Measurements from ENCODE around the gene SLC22A23. TPM values are rescaled to one million over a fixed set of nuclear protein-coding genes. Genes with fewer than 3 reads are reported as not detected.

Gene SLC22A23
- total and polyA plus RNA-seq, 2 of the 4 experiments (the other 2 are of a cell fraction) = 0.72 to 1.6 TPM

DNA sequence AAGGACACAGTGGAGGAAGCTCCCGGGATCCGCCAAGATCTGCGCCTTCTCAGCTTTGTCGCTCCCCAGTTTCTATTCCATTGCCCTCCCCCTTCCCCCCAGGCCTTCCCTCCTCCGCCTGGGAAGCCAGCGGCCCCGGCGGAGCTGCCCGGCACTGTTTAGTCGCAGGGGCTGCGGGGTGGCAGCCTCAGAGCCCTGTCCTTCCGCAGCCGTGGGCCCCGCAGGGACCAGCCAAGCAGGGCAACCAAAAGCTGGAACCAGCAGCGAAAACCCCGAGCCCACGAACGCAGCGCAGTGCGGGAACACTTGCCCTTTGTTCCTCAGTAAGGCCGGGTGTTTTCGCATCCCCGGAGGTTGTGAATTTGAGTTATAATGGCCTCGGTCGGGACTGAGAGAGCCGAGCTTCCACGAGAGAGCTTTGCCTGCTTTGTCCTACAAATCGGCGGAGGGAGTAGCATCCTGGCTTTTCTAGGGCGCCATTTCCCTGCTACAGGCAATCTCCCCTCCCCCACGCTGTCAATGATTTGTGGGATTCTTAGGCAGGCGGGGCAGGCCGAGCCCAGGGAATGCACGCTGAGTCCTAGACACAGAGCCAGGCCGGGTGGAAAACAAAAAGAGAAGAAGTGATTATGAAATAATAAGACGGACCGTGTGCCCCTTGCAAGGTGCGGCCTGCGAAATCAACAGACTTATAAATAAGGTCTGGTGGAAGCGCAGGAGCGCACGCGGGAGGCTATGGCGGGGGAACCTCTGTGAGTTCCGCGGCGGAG, 225.4 kb downstream of the SLC22A23 start:
- Histone ChIP-seq H3K4ac (ENCODE audit: low read depth, low read length) (peak overlapping the region; percentile 61), H4K8ac (ENCODE audit: low read depth in 2 of 2, low read length in 2 of 2) (peak overlapping the region; percentile 60 to 89), H3K79me1 (ENCODE audit: low read depth in 1 of 2, low read length in 2 of 2) (no peaks in the 10 kb centered on the region), H3K9me3 (ENCODE audit: control insufficient read depth, insufficient read depth, low read length) (peaks cover 2% of the 10 kb centered on the region; the same call in 1 of the 2 replicates), H4K5ac (ENCODE audit: low read depth, low read length) (peak overlapping the region; percentile 74), H3K4me3 (ENCODE audit: insufficient read depth, low read depth, low read length) (peak overlapping the region; percentile 74), H4K20me1 (ENCODE audit: insufficient read depth, low read length) (peaks cover 4% of the 10 kb centered on the region; the same call in 1 of the 2 replicates), H2BK20ac (ENCODE audit: low read depth, low read length) (no peak overlapping the region), H3K18ac (ENCODE audit: low read depth, low read length) (peak overlapping the region; percentile 55), H2BK15ac (ENCODE audit: low read depth, low read length) (peak overlapping the region; percentile 56; the same call in 1 of the 3 replicates), H2AFZ (replicated peaks; ENCODE audit: low read length, poor library complexity) (peak overlapping the region; percentile 95), H3K27ac (ENCODE audit: insufficient read depth, low read length) (peak overlapping the region; percentile 76), H2AK5ac (ENCODE audit: low read depth, low read length) (no peak overlapping the region), H3K56ac (ENCODE audit: extremely low read depth, insufficient read depth, low read length) (peak overlapping the region; percentile 65; the same call in 1 of the 2 replicates), H3K4me2 (ENCODE audit: low read depth, low read length) (peak overlapping the region; percentile 89), H3K4me1 (ENCODE audit: control insufficient read depth, insufficient read depth, low read length) (peaks cover 3% of the 10 kb centered on the region; the same call in 1 of the 2 replicates), H3K36me3 (ENCODE audit: control insufficient read depth, insufficient read depth, low read length) (no peaks in the 10 kb centered on the region), H3K23ac (ENCODE audit: low read depth, low read length) (peak overlapping the region; percentile 57; the same call in 1 of the 2 replicates), H4K91ac (ENCODE audit: insufficient read depth, low read depth, low read length) (peak overlapping the region; percentile 88), H2BK120ac (ENCODE audit: low read depth, low read length) (peak overlapping the region; percentile 72), H3K27me3 (ENCODE audit: control insufficient read depth, insufficient read depth, low read length) (peaks cover 43% of the 10 kb centered on the region), H2BK5ac (ENCODE audit: low read depth, low read length, poor library complexity, severe bottlenecking) (peak overlapping the region; percentile 59), H3K14ac (replicated peaks; ENCODE audit: low read depth, low read length) (peak overlapping the region; percentile 72), H2AK9ac (replicated peaks; ENCODE audit: low read depth, low read length, poor library complexity) (peak overlapping the region; percentile 13), H3K9ac (ENCODE audit: low read depth, low read length) (peak overlapping the region; percentile 76), H3K9me1 (ENCODE audit: insufficient read depth, low read length) (peaks cover 1% of the 10 kb centered on the region; the same call in 1 of the 2 replicates)
- BruUV-seq (replicated peaks) = no TSS peak
- ChIA-PET CTCF (no interaction called here), POLR2A (ENCODE audit: unreplicated experiment) (interaction anchor here (1.5 kb wide), 1 partner anchor 15 kb away, joined by 4 read pairs; no protein-coding TSS in a partner anchor)
- dilution Hi-C loops (cut with HindIII; ENCODE audit: low sequenced_read_pairs, unreplicated experiment) = no loop called here
- ATAC-seq (ENCODE audit: low read depth) (peak; percentile 85), DNase-seq (peak; percentile 74)
- intact Hi-C loops (cut with micrococcal nuclease) = loop anchor here (1.0 kb wide), 1 partner anchor 16 kb away; no protein-coding TSS in a partner anchor
- WGBS, 2 experiments (ENCODE audit: extremely low coverage in 2 of 2, insufficient read length in 1 of 2) = 5% methylated on average over 15 of the region's 47 CpGs; no CpG with 5 or more reads in 1 of the 2 experiments
- in situ Hi-C loops (cut with MboI; ENCODE audit: low sequenced_read_pairs) = no loop called here
- TF ChIP-seq CEBPB (IDR thresholded peaks at IDR 0.05; ENCODE audit: low read depth, low read length) = peak; percentile 23; the same call in 1 of the 2 replicates
- no peak for TF ChIP-seq FOS (IDR thresholded peaks at IDR 0.05; ENCODE audit: low read depth, low read length)
